DMS53 treated with DMSO at 0.1 percent for 48 hours (cell line): ENCODE data around the gene ZSWIM4.
"Not testable (repeated sequence)": the region's sequence is repeated elsewhere in the genome, so short reads cannot be mapped to it uniquely, and the experiment has no call there.

Experiments
- DNase-seq: peaks from one replicate; lab custom pipeline; 2025; ENCODE audit not compliant: unreplicated experiment; lab: John Stamatoyannopoulos, UW

The ZSWIM4 gene

GRCh38 chr19:13794757-13795589 lies at the start of gene ZSWIM4:
ZSWIM4 (plus strand) TSS chr19:13795443; CDS start chr19:13795649, 206 bp downstream.
- DNase-seq, result peak; percentile 92

GRCh38 chr19:13747098-13747453 lies 48.2 kb upstream of the ZSWIM4 start:
- DNase-seq, result no peak

GRCh38 chr19:13748169-13748828 lies 46.9 kb upstream of the ZSWIM4 start:
- peak; percentile 7 for DNase-seq

GRCh38 chr19:13751436-13751835 lies 43.8 kb upstream of the ZSWIM4 start:
- DNase-seq, result no peak

- not testable (repeated sequence) for DNase-seq
These were observed 41.6 kb upstream of the ZSWIM4 start for GRCh38 chr19:13753622-13754021.

- DNase-seq, result no peak
These were observed 39.0 kb upstream of the ZSWIM4 start for GRCh38 chr19:13756210-13756609.

- no peak for DNase-seq
These were observed 37.2 kb upstream of the ZSWIM4 start for GRCh38 chr19:13757805-13758772.

- no peak for DNase-seq
These were observed 36.4 kb upstream of the ZSWIM4 start for GRCh38 chr19:13758795-13759194.

GRCh38 chr19:13761423-13761822 lies 33.8 kb upstream of the ZSWIM4 start:
- no peak for DNase-seq

GRCh38 chr19:13762635-13763235 lies 32.5 kb upstream of the ZSWIM4 start:
- no peak for DNase-seq

- DNase-seq, result no peak
These were observed 32.0 kb upstream of the ZSWIM4 start for GRCh38 chr19:13763265-13763664.

- DNase-seq, result peak; percentile 7
These were observed 31.0 kb upstream of the ZSWIM4 start, which contains the start of gene MRI1 for GRCh38 chr19:13764101-13764807. MRI1 (plus strand) TSS chr19:13764522; CDS start chr19:13764589, 67 bp downstream.

GRCh38 chr19:13764821-13765394 lies 30.3 kb upstream of the ZSWIM4 start:
- DNase-seq, result no peak

- DNase-seq, result no peak
These were observed 29.7 kb upstream of the ZSWIM4 start for GRCh38 chr19:13765395-13766094.

- DNase-seq, result no peak
These were observed 29.2 kb upstream of the ZSWIM4 start for GRCh38 chr19:13766095-13766481.

- no peak for DNase-seq
These were observed 26.7 kb upstream of the ZSWIM4 start for GRCh38 chr19:13768510-13768909.

- no peak for DNase-seq
These were observed 25.1 kb upstream of the ZSWIM4 start for GRCh38 chr19:13770013-13770635.
